Measurements from ENCODE around the gene ST8SIA5. TPM values are rescaled to one million over a fixed set of nuclear protein-coding genes. Genes with fewer than 3 reads are reported as not detected.

The ST8SIA5 gene
- total and polyA plus RNA-seq, 2 of the 4 experiments (the other 2 are of a cell fraction): 0.03 TPM; not detected in 1

GRCh38 chr18:46660957-46661749 is 95.7 kb downstream of the ST8SIA5 start:
- Histone ChIP-seq H3K27ac (ENCODE audit: insufficient read depth, low read length) (no peak overlapping the region), H3K9me1 (ENCODE audit: insufficient read depth, low read length) (no peaks in the 10 kb centered on the region), H4K5ac (ENCODE audit: low read depth, low read length) (no peak overlapping the region), H2AK5ac (ENCODE audit: low read depth, low read length) (no peak overlapping the region), H3K27me3 (ENCODE audit: control insufficient read depth, insufficient read depth, low read length) (peaks cover 4% of the 10 kb centered on the region; the same call in 1 of the 2 replicates), H4K20me1 (ENCODE audit: insufficient read depth, low read length) (no peaks in the 10 kb centered on the region), H3K56ac (ENCODE audit: extremely low read depth, insufficient read depth, low read length) (no peak overlapping the region), H3K14ac (replicated peaks; ENCODE audit: low read depth, low read length) (no peak overlapping the region), H2AFZ (replicated peaks; ENCODE audit: low read length, poor library complexity) (no peak overlapping the region), H4K91ac (ENCODE audit: insufficient read depth, low read depth, low read length) (no peak overlapping the region), H3K4me3 (ENCODE audit: insufficient read depth, low read depth, low read length) (no peak overlapping the region), H3K23ac (ENCODE audit: low read depth, low read length) (no peak overlapping the region), H3K79me1 (ENCODE audit: low read depth in 1 of 2, low read length in 2 of 2) (no peaks in the 10 kb centered on the region), H3K4me2 (ENCODE audit: low read depth, low read length) (no peak overlapping the region), H2BK120ac (ENCODE audit: low read depth, low read length) (no peak overlapping the region), H3K9me3 (ENCODE audit: control insufficient read depth, insufficient read depth, low read length) (no peaks in the 10 kb centered on the region), H3K9ac (ENCODE audit: low read depth, low read length) (no peak overlapping the region), H2AK9ac (replicated peaks; ENCODE audit: low read depth, low read length, poor library complexity) (no peak overlapping the region), H2BK5ac (ENCODE audit: low read depth, low read length, poor library complexity, severe bottlenecking) (no peak overlapping the region), H4K8ac (ENCODE audit: low read depth in 2 of 2, low read length in 2 of 2) (no peak overlapping the region), H3K36me3 (ENCODE audit: control insufficient read depth, insufficient read depth, low read length) (no peaks in the 10 kb centered on the region), H3K18ac (ENCODE audit: low read depth, low read length) (no peak overlapping the region), H3K4me1 (ENCODE audit: control insufficient read depth, insufficient read depth, low read length) (no peaks in the 10 kb centered on the region), H3K4ac (ENCODE audit: low read depth, low read length) (no peak overlapping the region), H2BK20ac (ENCODE audit: low read depth, low read length) (no peak overlapping the region), H2BK15ac (ENCODE audit: low read depth, low read length) (no peak overlapping the region)
- DNase-seq (peak; percentile 31), ATAC-seq (ENCODE audit: low read depth) (peak; percentile 65)
- ChIA-PET POLR2A (ENCODE audit: unreplicated experiment) (no interaction called here), CTCF (interaction anchor here (0.6 to 1.7 kb wide), 2 partner anchors 200 to 487 kb away, joined by 3 to 5 read pairs; a partner anchor contains a TSS)
- intact Hi-C loops (cut with micrococcal nuclease) (no loop called here), dilution Hi-C loops (cut with HindIII; ENCODE audit: low sequenced_read_pairs, unreplicated experiment) (no loop called here), in situ Hi-C loops (cut with MboI; ENCODE audit: low sequenced_read_pairs) (loop anchor here (25.0 kb wide), 1 partner anchor 999 kb away; no protein-coding TSS in a partner anchor)
- no TSS peak for BruUV-seq (replicated peaks)
- WGBS, 2 experiments (ENCODE audit: extremely low coverage in 2 of 2, insufficient read length in 1 of 2): 40% methylated on average over 6 of the region's 9 CpGs; no CpG with 5 or more reads in 1 of the 2 experiments
- no peak for TF ChIP-seq FOS (IDR thresholded peaks at IDR 0.05; ENCODE audit: low read depth, low read length)
- peak; percentile 88 for TF ChIP-seq USF2 (IDR thresholded peaks at IDR 0.05; ENCODE audit: low read depth, low read length)
